H9 (cell line): Measurements from ENCODE around the gene HAGHL. TPM values are rescaled to one million over a fixed set of nuclear protein-coding genes. Genes with fewer than 3 reads are reported as not detected.
A peak's percentile ranks its signal among the peaks of the same experiment; 100 is the strongest.

Source experiments
- DNase-seq: peaks from one replicate; pipeline ENCODE4 v3.0.0-alpha.2; 2017
- H2AFZ ChIP-seq: one replicate; pipeline ENCODE4 v1.6.1; 2013; ENCODE audit warnings: mild to moderate bottlenecking, low read length, control low read depth, moderate library complexity
- H2AK5ac ChIP-seq: 2 replicates; pipeline ENCODE4 v1.6.1; 2013; ENCODE audit warnings: low read length, control low read depth, mixed read lengths; ENCODE audit not compliant: insufficient read length
- H2BK120ac ChIP-seq: one replicate; pipeline ENCODE4 v1.6.1; 2013; ENCODE audit warnings: low read depth, mild to moderate bottlenecking, low read length, control low read depth, inconsistent platforms; ENCODE audit not compliant: poor library complexity, severe bottlenecking
- H2BK12ac ChIP-seq: 2 replicates; pipeline ENCODE4 v1.6.1; 2013; ENCODE audit warnings: low read length, control low read depth, mixed read lengths, low read depth; ENCODE audit not compliant: insufficient read length
- H2BK15ac ChIP-seq: 2 replicates; pipeline ENCODE4 v1.6.1; 2013; ENCODE audit warnings: low read depth, low read length, control low read depth
- H2BK20ac ChIP-seq: one replicate; pipeline ENCODE4 v1.6.1; 2013; ENCODE audit warnings: low read depth, mild to moderate bottlenecking, low read length, control low read depth, inconsistent platforms; ENCODE audit not compliant: poor library complexity, severe bottlenecking
- H2BK5ac ChIP-seq: 2 replicates; pipeline ENCODE4 v1.6.1; 2013; ENCODE audit warnings: low read length, control low read depth, mixed read lengths; ENCODE audit not compliant: insufficient read length
- H3K14ac ChIP-seq: 2 replicates; pipeline ENCODE4 v1.6.1; 2013; ENCODE audit warnings: low read length, control low read depth; ENCODE audit not compliant: insufficient read depth
- H3K18ac ChIP-seq: 2 replicates; pipeline ENCODE4 v1.6.1; 2013; ENCODE audit warnings: low read depth, mild to moderate bottlenecking, mixed read lengths, low read length, control low read depth; ENCODE audit not compliant: insufficient read length
- H3K23ac ChIP-seq: 2 replicates; pipeline ENCODE4 v1.6.1; 2013; ENCODE audit warnings: low read length, control low read depth, mixed read lengths, low read depth; ENCODE audit not compliant: insufficient read length
- H3K23me2 ChIP-seq: 2 replicates; pipeline ENCODE4 v1.6.1; 2013; ENCODE audit warnings: low read depth, mild to moderate bottlenecking, mixed read lengths, low read length, control low read depth; ENCODE audit not compliant: insufficient read length, poor library complexity, severe bottlenecking
- H3K27ac ChIP-seq: 2 replicates; pipeline ENCODE4 v1.5.1; 2013; ENCODE audit warnings: low read length, control low read depth, mixed read lengths, low read depth; ENCODE audit not compliant: insufficient read length
- H3K27me3 ChIP-seq: 2 replicates; pipeline ENCODE4 v1.6.1; 2013; ENCODE audit warnings: low read length, control low read depth, inconsistent platforms; ENCODE audit not compliant: insufficient read depth
- H3K4ac ChIP-seq: 2 replicates; pipeline ENCODE4 v1.6.1; 2013; ENCODE audit warnings: low read depth, mild to moderate bottlenecking, control low read depth, inconsistent platforms, low read length, moderate library complexity
- H3K4me1 ChIP-seq: 2 replicates; pipeline ENCODE4 v1.6.1; 2013; ENCODE audit warnings: low read length, control low read depth, inconsistent platforms; ENCODE audit not compliant: insufficient read depth
- H3K4me2 ChIP-seq: 2 replicates; pipeline ENCODE4 v1.6.1; 2013; ENCODE audit warnings: low read length, control low read depth, mixed read lengths; ENCODE audit not compliant: insufficient read length, insufficient read depth
- H3K56ac ChIP-seq: 2 replicates; pipeline ENCODE4 v1.6.1; 2013; ENCODE audit warnings: low read depth, mild to moderate bottlenecking, mixed read lengths, low read length, control low read depth; ENCODE audit not compliant: insufficient read length
- H3K79me1 ChIP-seq: 2 replicates; pipeline ENCODE4 v1.6.1; 2013; ENCODE audit warnings: low read depth, mild to moderate bottlenecking, moderate library complexity, low read length, control low read depth, inconsistent platforms; ENCODE audit not compliant: insufficient read depth, poor library complexity, severe bottlenecking
- H3K79me2 ChIP-seq: 2 replicates; pipeline ENCODE4 v1.6.1; 2013; ENCODE audit warnings: low read length, control low read depth, inconsistent platforms; ENCODE audit not compliant: insufficient read depth
- H3K9ac ChIP-seq: 2 replicates; pipeline ENCODE4 v1.6.1; 2013; ENCODE audit warnings: low read length, control low read depth, mixed read lengths; ENCODE audit not compliant: insufficient read length; ENCODE audit errors: extremely low read depth
- H3K9me3 ChIP-seq: one replicate; pipeline ENCODE4 v1.6.1; 2013; ENCODE audit warnings: low read depth, low read length, inconsistent platforms; ENCODE audit not compliant: control insufficient read depth
- H3T11ph ChIP-seq: one replicate; pipeline ENCODE4 v1.6.1; 2013; ENCODE audit warnings: mild to moderate bottlenecking, low read length, control low read depth, inconsistent platforms
- H4K20me1 ChIP-seq: one replicate; pipeline ENCODE4 v1.6.1; 2013; ENCODE audit not compliant: control insufficient read depth, insufficient read length, insufficient read depth
- H4K5ac ChIP-seq: 2 replicates; pipeline ENCODE4 v1.6.1; 2013; ENCODE audit warnings: low read depth, mild to moderate bottlenecking, mixed read lengths, low read length, control low read depth; ENCODE audit not compliant: insufficient read length
- H4K8ac ChIP-seq: replicated peaks from 2 replicates; pipeline ENCODE4 v1.6.1; 2013; ENCODE audit warnings: low read length, control low read depth, mixed read lengths, low read depth; ENCODE audit not compliant: insufficient read length
- H4K91ac ChIP-seq: 2 replicates; pipeline ENCODE4 v1.6.1; 2013; ENCODE audit warnings: low read depth, mild to moderate bottlenecking, moderate library complexity, mixed read lengths, low read length, control low read depth; ENCODE audit not compliant: insufficient read length
- H3K27ac Mint-ChIP-seq, 3 experiments: 2 replicates in 2 of 3; 3 replicates in 1 of 3; pipeline ENCODE4 v1.8.0; 2020 to 2021; ENCODE audit warnings: mixed read lengths in 3 of 3, mild to moderate bottlenecking in 1 of 3, moderate library complexity in 1 of 3
- H3K27me3 Mint-ChIP-seq: 2 replicates; pipeline ENCODE4 v1.8.0; 2021; ENCODE audit warnings: low read depth, mild to moderate bottlenecking, moderate library complexity, mixed read lengths
- H3K36me3 Mint-ChIP-seq, 3 experiments: 2 replicates in 2 of 3; 3 replicates in 1 of 3; pipeline ENCODE4 v1.8.0; 2020 to 2021; ENCODE audit warnings: low read depth in 3 of 3, mixed read lengths in 3 of 3; ENCODE audit not compliant: insufficient read depth in 1 of 3
- H3K4me1 Mint-ChIP-seq, 2 experiments: 2 replicates each; pipeline ENCODE4 v1.8.0; 2020; ENCODE audit warnings: mixed read lengths in 2 of 2
- H3K4me3 Mint-ChIP-seq, 2 experiments: 2 replicates in 1 of 2; 3 replicates in 1 of 2; pipeline ENCODE4 v1.8.0; 2020 to 2021; ENCODE audit warnings: mild to moderate bottlenecking in 2 of 2, mixed read lengths in 2 of 2, moderate library complexity in 1 of 2
- H3K9me3 Mint-ChIP-seq, 2 experiments: 2 replicates in 1 of 2; 3 replicates in 1 of 2; pipeline ENCODE4 v1.8.0; 2020; ENCODE audit warnings: mild to moderate bottlenecking in 2 of 2, mixed read lengths in 2 of 2, moderate library complexity in 1 of 2
- CTCF ChIP-seq: fragments of 200-600 bp; sonication (generic); conservative IDR thresholded peaks from 3 replicates; pipeline ENCODE4 v1.8.0; 2021; ENCODE audit warnings: antibody characterized with exemption, mild to moderate bottlenecking
- WGBS: extraction: QIAGEN DNeasy Blood & Tissue Kit; methylation state at CpG from one replicate; pipeline ENCODE4 v1.1.7; 2013; ENCODE audit warnings: missing lambda C conversion rate, low lambda C conversion rate, mixed read lengths; ENCODE audit not compliant: insufficient read length; ENCODE audit errors: extremely low coverage; 5-methylcytosine and 5-hydroxymethylcytosine counted together
- total RNA-seq: library from RNA; stranded (reverse); gene quantifications from 2 replicates; pipeline ENCODE4 v1.2.1, GENCODE V29; 2021

The HAGHL gene
- total RNA-seq, 1 experiment from 2014 or later, result 25.2 TPM

GRCh38 chr16:694863-695354 lies 32.0 kb upstream of the HAGHL start:
- no peak overlapping the region for H2BK120ac ChIP-seq
- no peak for TF ChIP-seq CTCF
- no peak overlapping the region for H4K8ac ChIP-seq
- no peak overlapping the region for H3K27ac ChIP-seq
- DNase-seq, result no peak
- no peaks in the 10 kb centered on the region; a peak in 1 of 5 replicates for H3K9me3 Mint-ChIP-seq
- no peak overlapping the region for H3K4ac ChIP-seq
- no peak overlapping the region for H3K56ac ChIP-seq
- H3K36me3 Mint-ChIP-seq, result no peaks in the 10 kb centered on the region
- no peaks in the 10 kb centered on the region for H3K79me2 ChIP-seq
- peak overlapping the region; percentile 56 for H3K4me2 ChIP-seq
- no peak overlapping the region for H3K27ac Mint-ChIP-seq
- no peak overlapping the region for H2BK15ac ChIP-seq
- no peak overlapping the region for H2BK20ac ChIP-seq
- no peak overlapping the region for H2AK5ac ChIP-seq
- H2AFZ ChIP-seq, result no peak overlapping the region
- no peak overlapping the region for H3K18ac ChIP-seq
- H3K14ac ChIP-seq, result no peak overlapping the region
- peaks cover 0 to 9% of the 10 kb centered on the region in 2 experiments; a peak in 2 of 4 replicates for H3K4me1 Mint-ChIP-seq
- no peak overlapping the region for H3K23ac ChIP-seq
- no peak overlapping the region for H3K9ac ChIP-seq
- H3K4me1 ChIP-seq, result no peaks in the 10 kb centered on the region
- H4K91ac ChIP-seq, result no peak overlapping the region
- H4K20me1 ChIP-seq, result no peaks in the 10 kb centered on the region
- no peak overlapping the region for H4K5ac ChIP-seq
- no peak overlapping the region for H2BK12ac ChIP-seq
- peaks cover 87% of the 10 kb centered on the region for H3K27me3 Mint-ChIP-seq
- no peak overlapping the region for H3T11ph ChIP-seq
- no peaks in the 10 kb centered on the region for H3K79me1 ChIP-seq
- no peak overlapping the region for H2BK5ac ChIP-seq
- H3K9me3 ChIP-seq, result no peaks in the 10 kb centered on the region
- peak overlapping the region; percentile 49 to 70 for H3K4me3 Mint-ChIP-seq
- H3K27me3 ChIP-seq, result peaks cover 19% of the 10 kb centered on the region
- H3K23me2 ChIP-seq, result peaks cover 20% of the 10 kb centered on the region
- no CpG with 5 or more reads among the region's 37 CpGs for WGBS
